Neural progenitor cell (in vitro differentiated cells): ENCODE measurements around the gene OR2A42. TPM values are rescaled to one million over a fixed set of nuclear protein-coding genes. Genes with fewer than 3 reads are reported as not detected.
"Not testable (repeated sequence)": the region's sequence is repeated elsewhere in the genome, so short reads cannot be mapped to it uniquely, and the experiment has no call there.

Experiments
- DNase-seq: peaks from one replicate; pipeline ENCODE4 v3.0.0-alpha.2; 2016; ENCODE audit warnings: low spot score
- H2AFZ ChIP-seq: fragments of 200-600 bp; sonication (generic); replicated peaks from 2 replicates; pipeline ENCODE4 v1.6.1; 2016; ENCODE audit warnings: antibody characterized with exemption
- H3F3A ChIP-seq: fragments of 200-600 bp; sonication (generic); 2 replicates; pipeline ENCODE4 v1.6.1; 2016; ENCODE audit warnings: antibody characterized with exemption, low read depth
- H3K27ac ChIP-seq: fragments of 200-600 bp; sonication (generic); 2 replicates; pipeline ENCODE4 v1.5.1; 2016; ENCODE audit warnings: mild to moderate bottlenecking
- H3K27me3 ChIP-seq: fragments of 200-600 bp; sonication (generic); 2 replicates; pipeline ENCODE4 v1.6.1; 2016; ENCODE audit warnings: mild to moderate bottlenecking, moderate library complexity
- H3K36me3 ChIP-seq: fragments of 200-600 bp; sonication (generic); 2 replicates; pipeline ENCODE4 v1.5.1; 2016
- H3K4me1 ChIP-seq: fragments of 200-600 bp; sonication (generic); 2 replicates; pipeline ENCODE4 v1.6.1; 2016; ENCODE audit warnings: mixed run types
- H3K4me2 ChIP-seq: fragments of 200-600 bp; sonication (generic); 2 replicates; pipeline ENCODE4 v1.6.1; 2016
- H3K4me3 ChIP-seq: fragments of 200-600 bp; sonication (generic); 2 replicates; pipeline ENCODE4 v1.5.1; 2016
- H3K79me2 ChIP-seq: fragments of 200-600 bp; sonication (generic); 2 replicates; pipeline ENCODE4 v1.6.1; 2016; ENCODE audit warnings: low read depth
- H3K9ac ChIP-seq: fragments of 200-600 bp; sonication (generic); 2 replicates; pipeline ENCODE4 v1.6.1; 2016
- H3K9me3 ChIP-seq: fragments of 200-600 bp; sonication (generic); 2 replicates; pipeline ENCODE4 v1.5.1; 2016; ENCODE audit warnings: low read depth
- H4K20me1 ChIP-seq: fragments of 200-600 bp; sonication (generic); 2 replicates; pipeline ENCODE4 v1.6.1; 2016; ENCODE audit warnings: low read depth
- H3K27ac Mint-ChIP-seq: 3 replicates; pipeline ENCODE4 v1.8.0; 2021; ENCODE audit warnings: mixed read lengths
- H3K27me3 Mint-ChIP-seq: 2 replicates; pipeline ENCODE4 v1.8.0; 2022; ENCODE audit warnings: low read depth, mild to moderate bottlenecking, inconsistent platforms, moderate library complexity, mixed read lengths; ENCODE audit not compliant: insufficient read depth
- H3K36me3 Mint-ChIP-seq: 3 replicates; pipeline ENCODE4 v1.8.0; 2021; ENCODE audit warnings: mixed read lengths
- H3K4me1 Mint-ChIP-seq: 3 replicates; pipeline ENCODE4 v1.8.0; 2021; ENCODE audit warnings: mixed read lengths
- H3K4me3 Mint-ChIP-seq: 3 replicates; pipeline ENCODE4 v1.8.0; 2021; ENCODE audit warnings: mild to moderate bottlenecking, moderate library complexity, mixed read lengths
- H3K9me3 Mint-ChIP-seq: 3 replicates; pipeline ENCODE4 v1.8.0; 2020; ENCODE audit warnings: mixed read lengths
- EZH2 ChIP-seq: fragments of 200-600 bp; sonication (generic); IDR thresholded peaks from 2 replicates; pipeline ENCODE4 v1.6.1; 2017; ENCODE audit warnings: antibody characterized with exemption, mild to moderate bottlenecking, moderate library complexity
- EZH2phosphoT487 ChIP-seq: fragments of 200-600 bp; sonication (generic); IDR thresholded peaks from 2 replicates; pipeline ENCODE4 v1.6.1; 2017; ENCODE audit warnings: antibody characterized with exemption
- total RNA-seq: library from RNA; depleted of rRNA; stranded (reverse); fragments of >200 nt; gene quantifications from 2 replicates; pipeline ENCODE4 v1.2.3, GENCODE V29; 2015; ENCODE audit warnings: low replicate concordance
- TF ChIP-seq, protein P1 (sequence below): fragments of 200-600 bp; sonication (generic); IDR thresholded peaks from 2 replicates; pipeline ENCODE4 v1.5.1; 2017; ENCODE audit warnings: antibody characterized with exemption, mild to moderate bottlenecking

OR2A42 gene
- total RNA-seq, 1 donor from 2014 or later, result not detected

DNA sequence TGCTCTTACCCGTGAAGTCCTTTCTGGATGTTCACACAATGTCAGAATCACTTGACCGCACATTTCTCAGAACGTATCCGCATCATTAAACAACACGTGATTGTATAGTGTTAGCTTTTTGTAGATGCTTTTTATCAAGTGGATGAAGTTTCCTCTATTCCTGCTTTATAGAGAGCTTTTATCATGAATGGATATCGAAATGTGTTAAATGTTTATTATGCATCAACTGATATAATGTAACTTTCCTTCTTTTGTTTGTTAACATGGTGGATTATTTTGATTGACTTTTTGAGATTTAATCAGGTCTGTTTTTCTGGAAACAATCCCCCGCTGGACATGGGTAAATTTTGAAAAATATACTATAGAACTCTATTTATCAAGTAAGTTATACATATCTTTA, 25.3 kb upstream of the OR2A42 start, which contains the start of gene OR2A7:
Gene OR2A7, minus strand, starts transcription at position 101 of the 400 bp plus-strand sequence. CDS start 5,164 bp downstream, outside the sequence.
- not testable (repeated sequence) for H3K27ac Mint-ChIP-seq, H3K4me1 Mint-ChIP-seq, H3K9me3 Mint-ChIP-seq, H4K20me1 ChIP-seq, DNase-seq, H3K36me3 Mint-ChIP-seq, H3F3A ChIP-seq, H3K36me3 ChIP-seq, H3K9me3 ChIP-seq, H3K79me2 ChIP-seq, H2AFZ ChIP-seq, H3K4me1 ChIP-seq, H3K9ac ChIP-seq, H3K4me2 ChIP-seq, H3K27me3 Mint-ChIP-seq, H3K4me3 Mint-ChIP-seq, H3K27ac ChIP-seq, H3K4me3 ChIP-seq, H3K27me3 ChIP-seq

DNA sequence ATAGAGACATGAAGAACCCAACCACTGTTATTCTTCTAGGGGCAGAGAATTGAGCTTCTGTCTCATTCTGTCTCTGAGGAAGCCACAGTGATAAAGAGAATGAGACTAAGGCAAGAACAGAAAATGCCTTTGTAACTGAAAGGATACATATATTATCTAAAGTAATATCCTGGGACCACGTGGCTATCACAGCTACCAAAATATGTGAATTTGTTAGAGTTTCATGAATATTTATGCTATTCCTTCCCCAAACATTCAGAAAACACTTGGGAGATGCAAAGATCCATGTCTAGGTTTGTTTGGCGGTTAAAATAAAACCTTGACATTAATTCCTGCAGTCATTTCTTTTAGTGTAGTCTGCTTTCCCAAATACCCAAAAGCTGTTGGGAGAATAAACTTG, 22.7 kb upstream of the OR2A42 start:
- not testable (repeated sequence) for H3K4me3 Mint-ChIP-seq, H3K9ac ChIP-seq, H3K36me3 ChIP-seq, H3K9me3 Mint-ChIP-seq, H3K27me3 Mint-ChIP-seq, H3K36me3 Mint-ChIP-seq, DNase-seq, H3K4me3 ChIP-seq, H3K79me2 ChIP-seq, H3F3A ChIP-seq, H3K4me1 Mint-ChIP-seq, H3K9me3 ChIP-seq, H4K20me1 ChIP-seq, H2AFZ ChIP-seq, H3K27ac Mint-ChIP-seq, H3K27me3 ChIP-seq, H3K27ac ChIP-seq, H3K4me1 ChIP-seq, H3K4me2 ChIP-seq

DNA sequence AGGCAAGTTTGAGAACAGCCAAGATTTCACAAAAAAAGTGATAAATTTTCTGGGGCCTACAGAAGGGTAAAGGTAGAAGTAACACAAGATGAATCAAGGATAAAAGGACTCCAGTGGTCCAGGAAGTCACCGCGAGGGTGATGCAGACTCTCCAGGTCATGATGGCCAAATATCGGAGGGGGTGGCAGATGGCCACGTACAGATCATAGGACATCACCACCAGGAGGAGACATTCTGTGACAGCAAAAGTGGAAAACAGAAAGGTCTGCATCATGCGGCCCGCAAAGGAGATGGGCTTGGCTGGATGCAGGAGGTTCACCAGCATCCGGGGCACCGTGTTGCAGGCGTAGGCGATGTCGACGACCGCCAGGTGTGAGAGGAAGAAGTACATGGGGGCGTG, 19.7 kb upstream of the OR2A42 start:
- not testable (repeated sequence) for H3K4me1 ChIP-seq, H3K27me3 ChIP-seq, H3K27ac Mint-ChIP-seq, H3K27me3 Mint-ChIP-seq, H3K4me2 ChIP-seq, H3K79me2 ChIP-seq, H3K4me1 Mint-ChIP-seq, H3K36me3 Mint-ChIP-seq, H3F3A ChIP-seq, H3K9me3 ChIP-seq, H3K36me3 ChIP-seq, H3K4me3 ChIP-seq, H3K9ac ChIP-seq, H3K9me3 Mint-ChIP-seq, H3K4me3 Mint-ChIP-seq, H3K27ac ChIP-seq, DNase-seq, H2AFZ ChIP-seq, H4K20me1 ChIP-seq

DNA sequence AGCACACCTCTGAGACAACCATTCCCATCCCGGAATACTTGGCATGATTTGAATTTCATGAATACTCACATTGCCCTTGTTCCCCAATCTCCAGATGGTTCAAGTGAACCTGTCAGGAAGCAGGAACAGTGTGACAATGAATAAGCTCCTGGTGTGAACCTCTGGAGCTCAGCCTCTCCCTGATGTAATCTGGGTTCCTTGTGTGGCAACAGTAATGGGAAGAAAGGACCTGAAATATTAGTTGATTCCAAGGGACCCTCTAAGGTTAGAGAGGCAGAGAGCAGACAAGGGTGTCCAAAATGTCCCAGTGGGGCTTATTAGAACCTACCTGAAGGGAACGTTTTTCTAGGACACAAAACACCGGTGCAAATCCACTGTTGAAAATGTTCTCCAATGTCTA, 16.7 kb upstream of the OR2A42 start:
- Histone ChIP-seq H3K9ac (no peak overlapping the region), H3K4me3 (no peak overlapping the region), H3K9me3 (no peaks in the 10 kb centered on the region), H4K20me1 (no peaks in the 10 kb centered on the region), H3K4me2 (no peak overlapping the region), H3K27ac (no peak overlapping the region), H3F3A (no peaks in the 10 kb centered on the region), H3K79me2 (no peaks in the 10 kb centered on the region), H3K4me1 (no peaks in the 10 kb centered on the region), H3K36me3 (no peaks in the 10 kb centered on the region), H3K27me3 (no peaks in the 10 kb centered on the region), H2AFZ (no peak overlapping the region)
- peak; percentile 1 for DNase-seq
- H3K36me3 Mint-ChIP-seq, result no peaks in the 10 kb centered on the region
- H3K27me3 Mint-ChIP-seq, result no peaks in the 10 kb centered on the region
- no peaks in the 10 kb centered on the region for H3K4me1 Mint-ChIP-seq
- H3K27ac Mint-ChIP-seq, result no peak overlapping the region
- no peak overlapping the region for H3K4me3 Mint-ChIP-seq
- TF ChIP-seq EZH2, result no peak
- TF ChIP-seq EZH2phosphoT487, result no peak
- TF ChIP-seq, protein P1, sequence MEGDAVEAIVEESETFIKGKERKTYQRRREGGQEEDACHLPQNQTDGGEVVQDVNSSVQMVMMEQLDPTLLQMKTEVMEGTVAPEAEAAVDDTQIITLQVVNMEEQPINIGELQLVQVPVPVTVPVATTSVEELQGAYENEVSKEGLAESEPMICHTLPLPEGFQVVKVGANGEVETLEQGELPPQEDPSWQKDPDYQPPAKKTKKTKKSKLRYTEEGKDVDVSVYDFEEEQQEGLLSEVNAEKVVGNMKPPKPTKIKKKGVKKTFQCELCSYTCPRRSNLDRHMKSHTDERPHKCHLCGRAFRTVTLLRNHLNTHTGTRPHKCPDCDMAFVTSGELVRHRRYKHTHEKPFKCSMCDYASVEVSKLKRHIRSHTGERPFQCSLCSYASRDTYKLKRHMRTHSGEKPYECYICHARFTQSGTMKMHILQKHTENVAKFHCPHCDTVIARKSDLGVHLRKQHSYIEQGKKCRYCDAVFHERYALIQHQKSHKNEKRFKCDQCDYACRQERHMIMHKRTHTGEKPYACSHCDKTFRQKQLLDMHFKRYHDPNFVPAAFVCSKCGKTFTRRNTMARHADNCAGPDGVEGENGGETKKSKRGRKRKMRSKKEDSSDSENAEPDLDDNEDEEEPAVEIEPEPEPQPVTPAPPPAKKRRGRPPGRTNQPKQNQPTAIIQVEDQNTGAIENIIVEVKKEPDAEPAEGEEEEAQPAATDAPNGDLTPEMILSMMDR, result no peak
- H3K9me3 Mint-ChIP-seq, result no peaks in the 10 kb centered on the region

DNA sequence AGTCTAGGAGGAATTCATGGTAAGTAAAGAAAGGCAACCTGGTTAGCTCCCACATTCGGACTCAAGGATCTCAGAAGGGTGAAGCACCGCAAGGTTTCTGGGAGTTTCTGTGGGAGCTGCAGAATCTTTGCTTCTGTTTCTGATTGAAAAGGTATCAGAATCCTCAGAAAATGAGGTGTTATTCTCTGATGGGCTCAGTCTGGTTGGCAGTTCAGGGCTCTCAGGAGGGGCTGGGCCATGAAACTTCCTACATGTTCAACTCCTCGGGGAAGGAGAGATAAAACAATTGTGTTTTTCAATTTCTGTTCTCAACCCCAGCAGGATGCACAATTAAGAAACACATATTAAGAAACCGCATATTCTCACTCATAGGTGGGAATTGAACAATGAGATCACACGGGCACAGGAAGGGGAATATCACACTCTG, 16.1 kb upstream of the OR2A42 start:
- TF ChIP-seq EZH2phosphoT487, result no peak
- TF ChIP-seq, protein P1, result no peak
- TF ChIP-seq EZH2, result no peak
- H3K4me2 ChIP-seq, result no peak overlapping the region
- H3K9ac ChIP-seq, result no peak overlapping the region
- H3K36me3 ChIP-seq, result no peaks in the 10 kb centered on the region
- Mint-ChIP-seq H3K4me1 (no peaks in the 10 kb centered on the region), H3K9me3 (no peaks in the 10 kb centered on the region), H3K36me3 (no peaks in the 10 kb centered on the region), H3K4me3 (no peak overlapping the region), H3K27ac (no peak overlapping the region), H3K27me3 (no peaks in the 10 kb centered on the region)
- DNase-seq, result no peak
- no peaks in the 10 kb centered on the region for H4K20me1 ChIP-seq
- no peaks in the 10 kb centered on the region for H3K79me2 ChIP-seq
- no peaks in the 10 kb centered on the region for H3K9me3 ChIP-seq
- no peak overlapping the region for H2AFZ ChIP-seq
- no peak overlapping the region for H3K4me3 ChIP-seq
- H3F3A ChIP-seq, result no peaks in the 10 kb centered on the region
- no peak overlapping the region for H3K27ac ChIP-seq
- no peaks in the 10 kb centered on the region for H3K27me3 ChIP-seq
- no peaks in the 10 kb centered on the region for H3K4me1 ChIP-seq

DNA sequence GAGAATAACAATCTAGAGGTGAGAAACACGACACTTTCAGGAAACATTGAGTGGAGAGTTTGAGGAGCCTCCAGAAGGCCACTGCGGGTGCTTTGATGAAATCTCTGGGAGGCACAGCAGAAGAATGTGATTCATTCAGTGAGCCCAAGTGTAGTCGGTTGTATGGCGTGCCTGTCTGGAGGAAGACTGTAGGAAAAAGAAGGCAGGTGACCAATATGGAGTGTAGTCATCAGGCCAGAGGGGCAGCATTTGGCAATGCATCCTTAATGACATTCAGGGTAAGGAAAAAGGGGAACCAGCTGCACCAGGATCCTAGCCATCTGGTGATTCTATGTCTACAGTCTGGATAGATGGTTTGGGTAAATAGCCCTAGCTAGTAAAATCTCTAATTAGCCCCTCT, 12.9 kb upstream of the OR2A42 start:
- not testable (repeated sequence) for H3K9ac ChIP-seq, H3K79me2 ChIP-seq, H3K27me3 ChIP-seq, H3K4me3 Mint-ChIP-seq, H3K4me1 ChIP-seq, H3K27ac ChIP-seq, H3K9me3 ChIP-seq, H3K36me3 Mint-ChIP-seq, H4K20me1 ChIP-seq, DNase-seq, H3K36me3 ChIP-seq, H3K4me1 Mint-ChIP-seq, H3K4me2 ChIP-seq, H3K27me3 Mint-ChIP-seq, H3K9me3 Mint-ChIP-seq, H3F3A ChIP-seq, H2AFZ ChIP-seq, H3K27ac Mint-ChIP-seq, H3K4me3 ChIP-seq
